CD1c-positive myeloid dendritic cell (primary cell): ENCODE measurements around the gene EXD3.
A peak's percentile ranks its signal among the peaks of the same experiment; 100 is the strongest.

ENCODE experiments used
- DNase-seq: peaks from one replicate; pipeline ENCODE4 v3.0.0-alpha.2; 2016; ENCODE audit errors: extremely low spot score

The EXD3 gene

DNA sequence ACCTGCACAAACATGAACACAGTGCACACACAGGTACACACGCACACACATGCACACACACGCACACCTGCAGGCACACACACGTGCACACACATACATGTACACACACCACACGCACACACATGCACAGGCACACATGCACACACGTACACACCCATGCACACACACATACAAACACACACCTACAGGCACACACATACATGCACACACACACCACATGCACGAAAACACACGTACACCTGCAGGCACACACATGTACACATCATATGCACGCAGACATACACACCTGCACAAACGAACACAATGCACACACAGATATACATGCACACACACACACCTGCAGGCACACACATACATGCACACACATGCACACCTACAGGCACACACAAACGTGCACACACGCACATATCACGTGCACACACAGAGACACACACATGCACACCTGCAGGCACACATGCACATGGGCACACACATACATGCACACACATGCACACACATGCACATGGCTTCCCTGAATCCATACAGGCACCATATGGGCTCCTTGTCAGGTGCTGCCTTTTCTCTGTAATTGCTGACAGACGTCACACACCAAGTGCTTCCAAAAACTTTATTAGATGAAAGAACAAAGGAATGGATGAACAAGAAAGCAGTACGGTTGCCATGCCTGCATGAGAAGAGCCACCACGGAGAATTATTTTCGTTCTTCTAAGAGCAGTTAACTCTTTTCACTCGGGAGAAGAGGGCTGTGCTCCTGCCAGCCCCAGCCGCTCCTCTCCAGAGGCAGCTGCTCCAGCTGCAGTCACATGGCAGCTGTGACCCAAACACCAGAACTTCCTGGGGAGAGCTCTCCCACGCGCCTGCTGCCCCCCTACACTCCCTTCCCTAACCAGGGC lies 57.2 kb downstream of the EXD3 start:
- no peak for DNase-seq

DNA sequence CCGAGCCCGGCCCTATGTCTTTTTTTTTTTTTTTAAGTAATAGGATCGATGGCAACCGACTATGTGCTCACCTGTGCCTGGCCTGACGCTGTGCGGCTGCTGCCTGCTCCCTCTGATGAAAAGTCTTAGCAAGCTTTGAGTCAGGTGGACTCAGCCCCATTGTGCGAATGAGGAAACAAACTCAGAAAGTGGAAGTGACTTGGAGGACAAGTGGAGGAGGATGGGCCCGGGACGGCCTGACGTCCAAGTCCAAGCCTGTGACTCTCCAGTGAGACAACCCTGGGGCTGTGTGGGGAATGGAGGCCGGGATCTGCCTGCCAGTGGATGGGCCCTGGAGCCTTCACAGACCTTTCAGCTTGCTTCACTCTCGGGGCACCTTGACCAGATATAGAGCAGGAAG lies 57.9 kb downstream of the EXD3 start:
- peak; percentile 35 for DNase-seq

DNA sequence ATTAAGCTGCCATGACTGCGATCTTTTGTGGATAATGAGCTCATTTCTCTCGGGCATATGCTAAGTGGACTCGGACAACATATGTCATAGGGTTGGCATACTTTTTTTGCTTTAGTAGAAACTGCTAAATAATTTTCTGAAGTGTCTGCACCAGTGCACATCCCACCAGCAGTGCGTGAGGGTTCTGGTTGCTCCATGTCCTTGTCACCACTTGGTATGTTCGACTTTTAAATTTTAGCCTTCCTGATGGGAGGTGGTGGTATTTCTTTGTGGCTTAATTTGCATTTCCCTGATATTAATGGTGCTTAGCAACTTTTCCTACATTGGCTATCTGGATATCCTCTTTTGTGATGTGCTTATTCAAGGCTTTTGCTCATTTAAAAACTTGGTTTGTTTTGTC lies 63.1 kb downstream of the EXD3 start:
- DNase-seq, result no peak

DNA sequence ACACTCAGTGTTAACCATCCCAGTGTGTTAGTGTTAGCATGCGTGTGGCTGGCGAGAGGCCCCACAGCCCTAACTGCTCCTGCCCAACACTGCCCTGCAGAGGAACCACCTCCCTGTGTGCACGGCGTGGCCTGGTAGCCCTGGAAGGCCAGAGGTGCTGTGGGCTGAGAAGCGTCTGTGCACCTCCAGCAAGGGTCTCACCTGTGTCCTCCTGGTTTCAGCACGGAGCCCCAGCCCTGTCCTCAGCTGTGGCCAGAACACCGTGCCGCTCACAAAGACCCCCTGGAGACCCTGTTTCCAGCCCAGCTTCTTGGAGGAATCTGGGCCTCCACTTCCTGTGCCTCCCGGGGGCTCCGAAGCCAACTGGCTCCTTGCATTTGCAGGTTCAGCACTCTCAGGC lies 64.8 kb downstream of the EXD3 start:
- DNase-seq, result no peak

DNA sequence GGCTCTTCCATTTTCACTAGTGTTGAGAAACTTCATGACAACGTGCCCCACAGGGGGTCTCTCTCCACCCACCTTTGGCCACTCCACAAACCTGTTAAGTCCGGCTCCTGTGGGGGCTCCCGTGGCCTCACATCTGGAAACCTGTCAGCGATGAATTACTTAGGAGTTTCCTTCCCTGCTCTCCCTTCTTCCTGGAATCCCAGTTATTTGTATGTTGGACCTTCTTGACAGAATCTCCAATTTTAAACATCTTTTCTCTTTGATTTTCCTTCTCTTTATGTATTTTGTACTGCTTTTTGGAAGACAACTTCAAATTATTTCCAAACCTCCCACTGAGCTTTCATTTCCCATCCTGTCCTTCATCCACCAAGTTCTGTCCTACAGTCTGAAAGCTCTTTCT lies 65.8 kb downstream of the EXD3 start:
- no peak for DNase-seq

DNA sequence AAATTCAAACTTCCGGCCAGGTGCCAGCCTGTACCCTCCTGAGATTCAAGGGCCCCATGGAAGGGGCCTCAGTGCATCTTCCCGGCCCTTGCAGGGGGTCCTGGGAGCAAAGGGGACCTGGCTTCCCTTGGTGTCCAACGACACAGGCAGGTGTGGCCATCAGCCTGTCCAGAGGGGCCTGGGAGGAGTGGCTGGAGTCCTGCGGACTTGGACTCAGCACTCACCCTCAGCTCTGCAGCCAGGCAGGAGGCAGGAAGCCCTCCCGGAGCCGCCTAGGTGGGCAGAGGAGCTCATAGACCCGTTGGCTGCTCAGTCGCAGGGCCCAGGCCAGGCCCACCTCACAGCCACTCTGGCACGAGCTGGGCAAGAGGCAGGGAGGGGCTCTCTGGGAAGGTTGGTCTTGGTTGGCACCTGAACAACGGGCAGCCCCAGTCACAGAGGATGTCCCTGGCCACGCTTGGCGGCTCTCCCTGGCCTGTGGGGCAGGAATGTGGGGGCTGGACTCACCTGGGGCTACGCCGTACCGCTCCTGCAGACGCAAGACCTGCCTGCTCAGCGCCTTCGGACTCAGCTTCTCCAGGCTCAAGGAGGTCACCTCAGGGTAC lies 67.1 kb downstream of the EXD3 start:
- DNase-seq, result no peak

DNA sequence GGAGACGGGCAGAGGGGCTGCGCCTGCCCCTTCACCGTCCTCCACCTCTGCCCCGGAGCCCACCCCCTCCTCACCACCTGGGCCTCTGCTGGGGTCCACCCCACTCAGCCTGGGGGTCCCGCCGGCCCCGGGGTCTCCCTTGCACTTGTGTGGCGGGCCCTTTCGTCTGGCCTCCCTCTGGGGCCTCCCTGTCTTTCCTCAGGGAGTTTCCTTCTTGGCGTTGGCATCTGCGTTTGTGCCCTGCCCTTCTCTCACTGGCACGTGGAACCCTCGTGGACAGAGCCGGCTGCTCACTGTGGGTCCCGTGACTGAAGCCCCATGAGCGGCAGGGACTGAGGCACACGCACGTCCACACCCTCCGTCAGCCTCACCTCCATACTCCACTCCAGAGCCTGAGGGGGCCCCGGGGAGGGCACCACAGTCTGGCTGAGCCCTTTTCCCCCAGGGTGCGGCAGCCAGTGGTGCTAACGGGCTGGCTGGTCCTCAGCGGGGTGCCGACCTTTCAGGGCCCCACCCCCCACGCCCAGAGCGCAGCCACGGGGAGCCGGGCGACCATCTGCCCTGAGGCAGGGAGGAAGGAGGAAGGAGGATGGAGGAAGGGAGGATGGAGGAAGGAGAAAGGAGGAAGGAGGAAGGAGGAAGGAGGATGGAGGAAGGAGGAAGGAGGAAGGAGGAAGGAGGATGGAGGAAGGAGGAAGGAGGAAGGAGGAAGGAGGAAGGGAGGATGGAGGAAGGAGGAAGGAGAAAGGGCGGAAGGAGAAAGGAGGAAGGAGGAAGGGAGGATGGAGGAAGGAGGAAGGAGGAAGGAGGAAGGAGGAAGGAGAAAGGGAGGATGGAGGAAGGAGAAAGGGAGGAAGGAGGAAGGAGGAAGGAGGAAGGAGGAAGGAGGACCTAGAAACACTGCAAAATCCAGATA lies 67.9 kb downstream of the EXD3 start:
- no peak for DNase-seq

DNA sequence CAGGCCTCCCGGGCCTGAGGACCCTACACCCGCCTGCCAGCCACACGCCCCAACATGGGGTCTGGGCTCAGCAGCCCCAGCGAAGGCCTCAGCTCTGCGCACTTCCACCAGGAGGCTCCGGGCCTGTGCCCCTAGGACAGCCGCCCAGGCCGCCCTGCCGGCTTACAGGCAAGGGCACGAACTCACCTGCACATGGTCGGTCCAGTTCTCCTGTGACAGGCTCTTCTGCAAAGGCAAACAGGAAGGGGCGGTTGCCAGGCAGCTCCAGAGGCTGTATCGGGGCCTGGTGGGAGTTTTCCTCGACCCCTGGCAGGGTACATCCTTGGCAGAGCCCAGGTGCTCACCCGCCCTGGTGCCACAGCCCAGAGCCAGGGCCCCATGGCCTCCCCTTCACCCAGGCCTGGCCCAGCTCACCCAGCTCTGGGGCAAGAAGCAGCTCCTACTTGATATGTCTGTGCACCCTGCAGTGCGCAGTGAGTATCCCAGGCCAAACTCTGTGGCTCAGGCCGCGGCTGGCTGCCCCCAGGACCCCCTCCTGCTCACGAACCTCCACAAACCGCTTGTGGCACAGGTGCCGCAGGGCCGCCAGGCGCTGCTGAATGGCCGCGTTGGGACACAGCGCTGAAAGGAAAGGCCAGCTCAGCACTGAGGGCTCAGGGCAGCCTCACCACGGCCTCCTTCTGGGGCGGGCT lies 68.7 kb downstream of the EXD3 start:
- no peak for DNase-seq

DNA sequence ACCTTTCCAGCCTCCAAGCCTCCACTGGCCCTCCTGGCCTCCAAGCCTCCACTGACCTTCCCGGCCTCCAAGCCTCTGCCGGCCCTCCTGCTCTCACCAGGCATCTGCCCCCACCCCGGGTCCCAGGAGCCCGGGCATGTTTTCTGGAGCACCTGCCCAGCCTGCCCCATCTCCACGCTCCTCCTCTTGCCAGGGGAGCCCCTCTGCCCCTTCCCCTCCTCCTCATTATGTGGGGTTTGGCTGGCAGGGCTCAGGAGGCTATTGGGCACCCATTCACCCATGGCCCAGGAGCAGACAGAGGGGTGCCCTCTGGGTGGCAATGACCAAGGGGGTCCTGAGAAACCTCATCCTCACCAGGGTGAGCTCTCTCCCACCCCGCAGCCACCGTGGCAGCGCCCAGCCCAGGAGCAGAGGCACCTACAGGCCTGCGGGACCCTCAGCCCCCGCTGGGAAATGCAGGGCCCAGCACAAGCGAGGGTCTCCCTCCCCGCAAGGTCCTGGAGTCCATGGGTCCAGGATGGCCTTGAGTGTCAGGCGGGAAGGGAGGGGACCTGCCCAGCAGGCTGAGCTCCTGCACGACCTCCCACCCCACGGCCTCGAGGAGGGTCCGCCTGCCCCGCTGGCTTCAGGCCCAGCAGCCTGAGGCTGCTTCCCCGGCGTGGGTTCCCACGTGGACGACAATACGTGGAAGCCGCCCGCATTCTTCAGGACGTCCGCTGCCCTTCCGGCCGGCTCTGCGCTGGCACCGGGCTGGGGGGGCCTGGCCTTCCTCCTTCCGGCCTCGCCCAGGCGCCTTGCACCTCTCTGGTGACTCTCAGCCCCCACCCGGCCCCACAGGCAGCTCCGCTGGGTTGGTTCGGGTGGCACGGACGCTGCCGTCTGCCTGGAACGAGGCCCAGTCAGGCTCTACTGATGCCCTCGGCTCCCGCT lies 69.5 kb downstream of the EXD3 start:
- DNase-seq, result no peak

DNA sequence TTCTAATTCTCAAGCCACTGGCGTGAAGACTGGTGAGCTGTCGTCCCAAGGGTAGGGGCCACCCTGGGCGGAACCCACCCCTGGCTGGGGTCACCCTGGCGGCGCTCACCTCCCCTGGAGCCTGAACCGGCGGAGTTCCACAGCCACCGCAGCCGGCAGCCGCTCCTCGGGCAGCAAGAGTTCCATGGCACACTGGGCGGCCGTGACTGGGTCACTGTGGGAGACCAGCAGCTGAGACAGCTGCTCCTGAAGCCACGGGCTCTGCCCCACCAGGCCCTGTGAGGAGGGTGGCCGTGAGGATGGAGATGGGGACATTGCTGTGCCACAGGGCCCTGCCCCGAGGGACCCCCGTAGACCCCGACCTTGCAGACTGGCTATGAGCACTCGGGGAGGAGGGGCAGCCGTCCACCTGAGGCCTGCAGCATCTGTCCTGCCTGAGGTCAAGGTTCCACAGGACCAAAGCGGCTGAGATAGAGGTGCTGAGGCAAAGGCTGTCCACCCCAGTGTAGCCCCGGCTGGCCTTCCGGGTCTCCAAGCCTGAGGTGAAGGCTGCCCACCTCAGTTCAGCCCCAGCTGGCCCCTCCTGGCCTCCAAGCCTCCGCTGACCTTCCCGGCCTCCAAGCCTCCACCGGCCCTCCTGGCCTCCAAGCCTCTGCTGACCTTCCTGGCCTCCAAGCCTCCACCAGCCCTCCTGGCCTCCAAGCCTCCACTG lies 70.3 kb downstream of the EXD3 start:
- no peak for DNase-seq

DNA sequence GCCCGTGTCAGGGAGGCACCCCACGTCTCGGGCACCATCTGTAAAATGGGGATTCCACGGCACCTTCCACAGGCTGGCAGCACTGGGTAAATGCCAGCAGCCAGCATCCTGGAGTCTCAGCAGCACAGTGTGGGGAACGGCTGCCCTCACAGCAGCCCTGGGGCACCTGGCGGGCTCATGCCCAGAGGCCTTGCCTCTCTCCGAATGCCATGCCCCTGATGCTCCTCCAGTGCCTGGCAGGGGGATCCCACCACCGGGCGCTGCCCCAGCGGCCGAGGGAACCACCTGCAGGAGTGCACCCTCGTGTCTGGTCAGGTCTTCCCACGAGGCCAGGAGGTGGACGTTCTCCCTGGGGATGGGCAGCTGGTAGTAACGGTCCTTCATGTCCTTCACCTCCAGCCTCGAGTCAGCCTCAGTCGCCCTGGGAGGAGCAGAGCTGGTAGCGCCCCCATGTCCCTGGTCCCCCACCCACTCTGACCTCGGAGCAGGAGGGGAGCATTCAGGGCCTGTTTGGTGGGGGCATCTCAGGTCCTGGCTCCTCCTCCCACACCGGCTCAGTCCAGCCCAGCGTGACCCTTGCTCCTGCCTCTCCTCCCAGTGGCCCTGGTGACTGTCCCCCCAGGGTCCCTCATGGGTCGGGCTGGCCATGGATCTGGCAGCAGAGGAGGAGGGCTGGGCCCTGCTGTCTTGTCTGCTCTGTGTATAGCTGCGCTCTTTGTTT lies 71.0 kb downstream of the EXD3 start:
- DNase-seq, result no peak

DNA sequence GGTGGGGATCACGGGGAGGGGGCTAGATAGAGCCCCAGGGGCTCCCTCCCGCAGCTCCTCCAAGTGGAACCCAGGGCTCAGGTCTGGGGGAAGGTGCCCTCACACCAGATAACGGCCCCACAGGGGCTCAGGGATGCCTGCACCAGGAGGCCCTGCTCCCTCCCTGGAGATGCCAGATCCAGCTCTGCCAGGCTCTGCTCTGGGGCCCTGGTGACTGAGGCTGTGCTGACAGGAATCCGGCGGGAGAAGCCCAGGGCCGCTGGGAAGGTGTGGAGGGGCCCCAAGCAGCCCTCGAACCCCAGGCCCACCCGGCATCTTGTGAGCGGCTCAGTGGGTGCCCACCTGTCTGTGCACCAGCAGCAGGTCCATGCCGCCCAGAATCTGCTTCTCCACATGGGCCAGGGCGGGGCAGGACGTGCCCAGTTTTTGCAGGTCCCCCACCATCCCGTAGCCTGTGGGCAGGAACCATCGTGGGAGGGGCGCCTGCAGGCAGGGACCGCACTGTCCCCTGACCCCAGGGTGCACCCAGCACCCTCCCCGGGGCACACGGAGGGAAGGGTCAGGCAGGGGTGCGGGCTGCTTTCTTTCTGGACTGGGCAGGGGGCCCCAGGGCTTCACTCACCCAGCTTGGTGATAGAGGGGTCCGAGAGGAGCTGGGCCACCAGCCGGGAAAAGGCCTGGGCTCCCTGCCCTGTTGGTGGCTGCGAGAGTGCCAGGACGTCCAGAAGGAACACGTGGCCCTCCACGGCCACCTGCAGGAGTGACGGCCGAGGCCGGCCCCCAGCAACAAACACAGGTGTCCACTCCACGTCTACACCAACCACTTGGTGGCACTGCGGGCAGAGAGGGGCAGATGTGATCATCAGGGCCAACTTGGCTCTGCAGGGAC lies 72.0 kb downstream of the EXD3 start:
- no peak for DNase-seq

DNA sequence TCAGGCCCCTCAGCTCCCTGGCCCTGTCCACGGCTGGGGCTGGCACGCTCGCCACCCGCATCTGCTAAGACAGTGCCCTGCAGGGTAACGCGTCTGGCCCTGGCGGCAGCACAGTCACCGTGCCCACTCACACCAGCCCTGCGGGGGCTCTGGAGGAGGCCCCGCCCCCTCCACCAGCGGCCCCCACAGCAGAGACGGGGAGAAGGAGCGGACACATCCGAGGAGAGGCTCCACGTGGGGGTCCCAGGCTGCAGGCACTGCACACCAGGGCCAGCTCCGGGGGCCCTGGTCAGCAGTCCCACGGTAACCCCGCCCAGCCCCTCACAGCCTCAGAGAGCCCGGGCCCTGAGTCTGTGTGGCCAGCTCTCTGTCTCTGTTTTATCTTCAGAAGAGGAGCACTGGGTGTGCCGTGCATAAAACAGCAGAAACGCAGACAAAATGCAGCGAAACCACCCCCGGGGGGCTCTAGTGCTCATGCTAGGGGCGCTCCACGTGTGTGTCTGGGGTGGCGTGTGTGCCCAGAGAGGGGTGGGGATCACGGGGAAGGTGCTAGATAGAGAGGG lies 73.4 kb downstream of the EXD3 start:
- DNase-seq, result no peak

DNA sequence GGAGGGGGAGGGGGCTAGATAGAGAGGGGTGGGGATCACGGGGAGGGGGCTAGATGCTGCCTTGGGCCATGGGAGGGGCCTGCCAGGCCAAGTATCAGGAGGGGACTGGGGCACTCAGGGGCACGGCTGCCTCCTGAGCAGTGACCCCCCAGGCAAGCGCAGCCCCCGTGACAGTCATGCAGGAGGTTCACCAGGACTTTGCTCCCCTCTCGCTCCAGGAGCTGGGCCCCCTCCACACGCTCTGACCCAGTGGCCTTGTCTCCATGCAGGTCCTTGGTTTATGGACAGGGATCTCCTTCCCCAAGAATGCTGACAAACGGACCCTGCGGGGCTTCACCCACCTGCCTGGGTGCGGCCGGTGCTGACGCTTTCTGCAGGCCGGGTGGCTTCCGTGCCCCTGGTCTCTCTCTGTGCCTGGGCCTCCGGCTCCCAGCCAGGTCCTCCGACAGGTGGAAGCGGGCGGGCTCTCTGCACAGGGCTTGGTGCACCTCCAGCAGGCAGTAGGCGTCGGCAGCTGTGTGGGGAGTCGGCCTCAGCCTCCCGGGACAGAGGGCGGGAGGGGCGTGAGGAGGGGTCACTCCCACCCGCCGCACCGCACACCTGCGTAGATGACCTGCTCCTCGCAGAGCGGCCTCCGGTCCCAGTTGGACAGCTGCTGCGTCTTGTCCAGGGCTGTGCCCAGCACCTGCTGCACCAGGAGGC lies 74.0 kb downstream of the EXD3 start:
- no peak for DNase-seq

DNA sequence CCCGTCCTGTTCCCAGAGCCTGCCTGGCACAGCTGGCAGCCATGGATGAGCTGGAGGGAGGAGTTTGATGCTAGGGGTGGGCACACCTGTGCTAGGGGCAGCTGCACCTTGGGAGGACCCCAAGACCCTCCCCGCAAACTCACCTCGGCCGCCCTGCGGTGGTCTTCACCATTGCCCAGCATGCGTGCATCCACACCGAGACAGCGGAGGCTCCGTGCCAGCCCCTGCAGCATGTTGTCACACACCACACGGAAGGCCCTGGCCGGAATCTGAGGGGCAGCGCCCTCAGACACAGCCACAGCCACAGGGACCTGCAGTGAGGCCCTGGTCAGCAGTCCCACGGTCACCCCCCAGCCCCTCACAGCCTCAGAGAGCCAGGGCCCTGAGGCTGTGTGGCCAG lies 75.0 kb downstream of the EXD3 start:
- no peak for DNase-seq

DNA sequence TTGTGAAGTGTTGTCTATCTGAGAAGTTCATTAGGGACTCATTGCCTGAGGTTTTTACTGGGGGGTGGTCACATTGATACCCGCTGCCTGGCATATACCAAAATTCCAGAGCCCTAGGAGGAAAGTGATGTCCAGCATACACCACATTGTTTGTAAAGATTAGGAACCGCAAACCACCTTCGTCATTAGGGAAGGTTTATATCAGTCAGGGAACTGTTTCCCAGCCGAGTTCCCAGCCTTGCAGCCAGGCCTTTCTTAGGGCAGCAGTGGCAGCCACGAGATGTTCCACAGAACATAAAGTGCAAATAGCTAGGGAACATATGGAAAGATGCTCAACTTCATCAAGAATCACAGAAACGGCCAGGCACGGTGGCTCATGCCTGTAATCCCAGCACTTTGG lies 80.5 kb downstream of the EXD3 start:
- no peak for DNase-seq

DNA sequence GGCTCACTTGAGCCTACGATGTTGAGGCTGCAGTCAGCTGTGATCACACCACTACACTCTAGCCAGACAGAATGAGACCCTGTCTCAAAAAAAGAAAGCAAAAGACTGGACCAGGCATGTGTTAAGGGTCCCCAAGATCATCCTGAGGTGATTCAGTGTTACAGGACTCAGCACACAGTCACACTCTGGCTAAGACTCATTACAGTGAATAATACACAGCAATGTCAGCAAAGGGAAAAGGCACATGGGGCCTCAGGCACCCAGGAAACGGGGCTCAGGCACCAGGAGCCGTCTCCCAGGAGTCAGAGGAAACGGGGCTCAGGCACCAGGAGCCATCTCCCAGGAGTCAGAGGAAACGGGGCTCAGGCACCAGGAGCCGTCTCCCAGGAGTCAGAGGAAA lies 81.7 kb downstream of the EXD3 start:
- DNase-seq, result no peak
